Measurements from ENCODE around the gene HIVEP3.

Gene HIVEP3

GRCh38 chr1:41665962-41666917 is 252.5 kb downstream of the HIVEP3 start:
- no peaks in the 10 kb centered on the region for H3K36me3 ChIP-seq (ENCODE audit: insufficient read depth, low read length)
- no peak for DNase-seq (ENCODE audit: low read depth, low spot score)
- H3K4me3 ChIP-seq: no peak overlapping the region
- H3K9me3 ChIP-seq (ENCODE audit: low read depth, low read length): no peaks in the 10 kb centered on the region
- no peak overlapping the region for H3K9ac ChIP-seq (ENCODE audit: insufficient read length)
- no peak for TF ChIP-seq FOXP2 (optimal IDR thresholded peaks at IDR 0.05; ENCODE audit: control extremely low read depth, extremely low read length, insufficient read depth)
- TF ChIP-seq POLR2AphosphoS5 (IDR thresholded peaks at IDR 0.05; ENCODE audit: borderline replicate concordance, low read depth, low read length): no peak
- TF ChIP-seq EZH2 (IDR thresholded peaks at IDR 0.05): no peak
- no peak overlapping the region for H3K27ac ChIP-seq

- no peaks in the 10 kb centered on the region for H3K36me3 ChIP-seq (ENCODE audit: insufficient read depth, low read length)
- H3K4me3 ChIP-seq: no peak overlapping the region
- no peak for DNase-seq (ENCODE audit: low read depth, low spot score)
- TF ChIP-seq POLR2AphosphoS5 (IDR thresholded peaks at IDR 0.05; ENCODE audit: borderline replicate concordance, low read depth, low read length): no peak
- no peak for TF ChIP-seq FOXP2 (optimal IDR thresholded peaks at IDR 0.05; ENCODE audit: control extremely low read depth, extremely low read length, insufficient read depth)
- no peak for TF ChIP-seq EZH2 (IDR thresholded peaks at IDR 0.05)
- H3K9ac ChIP-seq (ENCODE audit: insufficient read length): no peak overlapping the region
- no peak overlapping the region for H3K27ac ChIP-seq
- H3K9me3 ChIP-seq (ENCODE audit: low read depth, low read length): no peaks in the 10 kb centered on the region
Observed at GRCh38 chr1:41664861-41665640, 253.7 kb downstream of the HIVEP3 start.

- H3K9me3 ChIP-seq (ENCODE audit: low read depth, low read length): no peaks in the 10 kb centered on the region
Observed at GRCh38 chr1:41663671-41664400, 254.9 kb downstream of the HIVEP3 start.

GRCh38 chr1:41662765-41663437 is 255.8 kb downstream of the HIVEP3 start:
- Histone ChIP-seq H3K9me3 (ENCODE audit: low read depth, low read length) (no peaks in the 10 kb centered on the region), H3K27ac (no peak overlapping the region), H3K4me3 (peak overlapping the region; percentile 83), H3K9ac (ENCODE audit: insufficient read length) (peak overlapping the region; percentile 59), H3K36me3 (ENCODE audit: insufficient read depth, low read length) (no peaks in the 10 kb centered on the region)
- TF ChIP-seq EZH2 (IDR thresholded peaks at IDR 0.05): no peak
- TF ChIP-seq POLR2AphosphoS5 (IDR thresholded peaks at IDR 0.05; ENCODE audit: borderline replicate concordance, low read depth, low read length): no peak
- no peak for TF ChIP-seq FOXP2 (optimal IDR thresholded peaks at IDR 0.05; ENCODE audit: control extremely low read depth, extremely low read length, insufficient read depth)
- no peak for DNase-seq (ENCODE audit: low read depth, low spot score)

More at GRCh38 chr1:41663671-41664400, 254.9 kb downstream of the HIVEP3 start:
- Histone ChIP-seq H3K27ac (no peak overlapping the region), H3K9ac (ENCODE audit: insufficient read length) (no peak overlapping the region), H3K36me3 (ENCODE audit: insufficient read depth, low read length) (no peaks in the 10 kb centered on the region), H3K4me3 (no peak overlapping the region)
- DNase-seq (ENCODE audit: low read depth, low spot score): no peak
- TF ChIP-seq FOXP2 (optimal IDR thresholded peaks at IDR 0.05; ENCODE audit: control extremely low read depth, extremely low read length, insufficient read depth) (no peak), EZH2 (IDR thresholded peaks at IDR 0.05) (no peak), POLR2AphosphoS5 (IDR thresholded peaks at IDR 0.05; ENCODE audit: borderline replicate concordance, low read depth, low read length) (no peak)

- Histone ChIP-seq H3K9ac (ENCODE audit: insufficient read length) (peak overlapping the region; percentile 59), H3K27ac (no peak overlapping the region), H3K36me3 (ENCODE audit: insufficient read depth, low read length) (no peaks in the 10 kb centered on the region), H3K4me3 (peak overlapping the region; percentile 87), H3K9me3 (ENCODE audit: low read depth, low read length) (no peaks in the 10 kb centered on the region)
- no peak for DNase-seq (ENCODE audit: low read depth, low spot score)
- TF ChIP-seq EZH2 (IDR thresholded peaks at IDR 0.05) (no peak), POLR2AphosphoS5 (IDR thresholded peaks at IDR 0.05; ENCODE audit: borderline replicate concordance, low read depth, low read length) (no peak), FOXP2 (optimal IDR thresholded peaks at IDR 0.05; ENCODE audit: control extremely low read depth, extremely low read length, insufficient read depth) (no peak)
Observed at GRCh38 chr1:41662061-41662764, 256.5 kb downstream of the HIVEP3 start.

GRCh38 chr1:41661428-41662060 is 257.2 kb downstream of the HIVEP3 start:
- H3K4me3 ChIP-seq: peak overlapping the region; percentile 87
- no peaks in the 10 kb centered on the region for H3K9me3 ChIP-seq (ENCODE audit: low read depth, low read length)
- TF ChIP-seq POLR2AphosphoS5 (IDR thresholded peaks at IDR 0.05; ENCODE audit: borderline replicate concordance, low read depth, low read length) (no peak), EZH2 (IDR thresholded peaks at IDR 0.05) (no peak), FOXP2 (optimal IDR thresholded peaks at IDR 0.05; ENCODE audit: control extremely low read depth, extremely low read length, insufficient read depth) (no peak)
- DNase-seq (ENCODE audit: low read depth, low spot score): no peak
- peak overlapping the region; percentile 55 for H3K9ac ChIP-seq (ENCODE audit: insufficient read length)
- no peak overlapping the region for H3K27ac ChIP-seq
- no peaks in the 10 kb centered on the region for H3K36me3 ChIP-seq (ENCODE audit: insufficient read depth, low read length)
